K562 (cell line): ENCODE measurements around the gene RGS7.

Experiments used
- SMARCE1 ChIP-seq: fragments of 450-650 bp; IDR thresholded peaks from 2 replicates; pipeline ENCODE4 v1.7.1; 2016; ENCODE audit warnings: mild to moderate bottlenecking
- TCF3 ChIP-seq: sonication (generic); formaldehyde crosslinking; IDR thresholded peaks from 2 replicates; pipeline ENCODE4 v1.4.0; 2020; ENCODE audit warnings: mild to moderate bottlenecking, missing genetic modification reagents

DNA sequence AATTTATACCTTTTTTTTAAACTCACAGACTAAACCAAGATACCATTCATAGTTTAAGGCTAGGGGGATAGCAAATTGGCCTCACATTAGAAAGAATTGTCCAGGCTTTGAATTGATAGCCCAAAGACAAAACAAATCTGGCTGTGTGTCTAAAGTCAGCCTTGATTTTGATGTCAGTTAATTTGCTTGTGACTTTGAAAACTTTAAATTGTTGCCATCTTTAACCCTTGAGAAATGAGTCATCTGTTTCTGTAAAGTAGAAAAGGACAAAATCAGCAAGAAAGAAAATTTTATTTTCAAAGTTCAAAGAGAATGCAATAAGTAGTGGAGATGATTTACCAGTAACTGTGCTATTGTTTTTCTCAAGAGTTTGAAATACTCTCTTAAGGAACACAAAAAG is 184.5 kb downstream of the RGS7 start:
- no peak for TF ChIP-seq TCF3 (CRISPR knock-in tag)
- no peak for TF ChIP-seq SMARCE1
